Naive thymus-derived CD4-positive, alpha-beta T cell (primary cell): Measurements from ENCODE around the gene AXIN1. TPM values are rescaled to one million over a fixed set of nuclear protein-coding genes. Genes with fewer than 3 reads are reported as not detected.

Experiments
- ATAC-seq: fragments of 150-1000 bp; cut with Tn5 transposase; 2 replicates; pipeline ENCODE4 v1.10.0; 2021; ENCODE audit warnings: mild to moderate bottlenecking, moderate library complexity
- CTCF ChIA-PET: fragments of 350-600 bp; sonication (Branson Sonifier 250); formaldehyde crosslinking; loops from one replicate; lab custom pipeline; 2021; ENCODE audit warnings: antibody characterized with exemption; lab: Charles Lee
- POLR2A ChIA-PET: fragments of 350-600 bp; sonication (Branson Sonifier 250); formaldehyde crosslinking; loops from one replicate; lab custom pipeline; 2021; ENCODE audit warnings: antibody characterized with exemption, inconsistent platforms; lab: Charles Lee
- DNase-seq, 9 donors: peaks; one replicate each; pipeline versions ENCODE4 v3.0.0 to v3.0.0-alpha.2; 2020 to 2022; ENCODE audit warnings: mixed read lengths in 1 of 9
- H3K27ac ChIP-seq: one replicate; pipeline ENCODE4 v1.7.0; 2013; ENCODE audit warnings: mild to moderate bottlenecking, low read depth, low read length, moderate library complexity
- H3K27me3 ChIP-seq, 2 donors: one replicate each; pipeline ENCODE4 v1.7.0; 2013; ENCODE audit warnings: low read length in 2 of 2, mild to moderate bottlenecking in 2 of 2, moderate library complexity in 2 of 2; ENCODE audit not compliant: control insufficient read depth in 2 of 2, insufficient read depth in 2 of 2
- H3K36me3 ChIP-seq, 3 experiments: 1 replicate in 2 of 3; 2 replicates in 1 of 3; pipeline ENCODE4 v1.7.0; 2013; ENCODE audit warnings: low read length in 3 of 3, mild to moderate bottlenecking in 3 of 3, moderate library complexity in 1 of 3; ENCODE audit not compliant: insufficient read depth in 3 of 3, control insufficient read depth in 2 of 3
- H3K4me1 ChIP-seq, 2 donors: one replicate each; pipeline ENCODE4 v1.7.0; 2013; ENCODE audit warnings: low read length in 2 of 2, mild to moderate bottlenecking in 2 of 2, moderate library complexity in 1 of 2; ENCODE audit not compliant: control insufficient read depth in 2 of 2, insufficient read depth in 2 of 2
- H3K4me3 ChIP-seq: 2 replicates; pipeline ENCODE4 v1.7.0; 2013; ENCODE audit warnings: mild to moderate bottlenecking, low read length
- H3K9me3 ChIP-seq, 3 experiments: 1 replicate in 2 of 3; 2 replicates in 1 of 3; pipeline ENCODE4 v1.7.0; 2013; ENCODE audit warnings: low read length in 3 of 3; ENCODE audit not compliant: control insufficient read depth in 2 of 3
- H3K27ac Mint-ChIP-seq, 9 donors: one replicate each; pipeline ENCODE4 v1.8.0; 2020 to 2022; ENCODE audit warnings: mixed read lengths in 9 of 9, mild to moderate bottlenecking in 8 of 9, moderate library complexity in 5 of 9, inconsistent platforms in 2 of 9
- H3K27me3 Mint-ChIP-seq, 5 donors: one replicate each; pipeline ENCODE4 v1.8.0; 2021 to 2022; ENCODE audit warnings: mixed read lengths in 5 of 5, mild to moderate bottlenecking in 1 of 5
- H3K36me3 Mint-ChIP-seq, 5 donors: one replicate each; pipeline ENCODE4 v1.8.0; 2020 to 2022; ENCODE audit warnings: mixed read lengths in 5 of 5, mild to moderate bottlenecking in 3 of 5, inconsistent platforms in 1 of 5
- H3K4me1 Mint-ChIP-seq, 7 donors: one replicate each; pipeline ENCODE4 v1.8.0; 2020 to 2022; ENCODE audit warnings: mixed read lengths in 7 of 7, mild to moderate bottlenecking in 3 of 7, inconsistent platforms in 1 of 7
- H3K4me3 Mint-ChIP-seq, 10 donors: one replicate each; pipeline ENCODE4 v1.8.0; 2020 to 2022; ENCODE audit warnings: mild to moderate bottlenecking in 10 of 10, mixed read lengths in 10 of 10, moderate library complexity in 6 of 10, inconsistent platforms in 2 of 10
- H3K9me3 Mint-ChIP-seq, 11 donors: one replicate each; pipeline ENCODE4 v1.8.0; 2020 to 2022; ENCODE audit warnings: mixed read lengths in 11 of 11, mild to moderate bottlenecking in 4 of 11, inconsistent platforms in 1 of 11, moderate library complexity in 1 of 11
- intact Hi-C, 2 donors: fragments of 100-400 bp; cut with micrococcal nuclease; formaldehyde crosslinking; loops; one replicate each; pipeline ENCODE4 v1.15.1; 2023
- polyA plus RNA-seq, 2 donors: library from polyadenylated mRNA; unstranded; fragments of 300-500 nt; fragmentation: Illumina TruSeq; gene quantifications; one replicate each; pipeline ENCODE4 v1.2.3, GENCODE V29; 2021
- total RNA-seq, 6 experiments: library from RNA in 5 of 6; stranded (reverse) in 5 of 6; gene quantifications; 1 replicate in 5 of 6; 2 replicates in 1 of 6; pipeline ENCODE4 v1.2.3 and lab custom pipeline; 2021 to 2026

Gene AXIN1
- total and polyA plus RNA-seq, 7 experiments from 2014 or later = 1.2 to 45.9 (median 36.2) TPM

- POLR2A ChIA-PET = interaction anchor here (1.0 to 10.9 kb wide), 2 partner anchors 17 to 49 kb away, joined by 3 to 120 read pairs; partner anchors contain the start of gene PGAP6
- CTCF ChIA-PET = no interaction called here
Measured at GRCh38 chr16:398561-399339, 46.2 kb upstream of the AXIN1 start.

GRCh38 chr16:397736-398332 lies 45.3 kb upstream of the AXIN1 start:
- Histone ChIP-seq H3K27me3 (no peaks in the 10 kb centered on the region), H3K36me3 (no peaks in the 10 kb centered on the region), H3K9me3 (no peaks in the 10 kb centered on the region), H3K4me1 (peaks cover 0 to 10% of the 10 kb centered on the region in 2 donors), H3K4me3 (no peak overlapping the region), H3K27ac (no peak overlapping the region)
- Mint-ChIP-seq H3K4me3 (peak overlapping the region; percentile 54 to 92 (median 72)), H3K9me3 (no peaks in the 10 kb centered on the region), H3K27ac (peak overlapping the region; percentile 42 to 80 (median 71)), H3K27me3 (peaks cover 0 to 12% (median 0%) of the 10 kb centered on the region in 5 donors), H3K4me1 (peaks cover 15 to 32% (median 20%) of the 10 kb centered on the region in 7 donors), H3K36me3 (no peaks in the 10 kb centered on the region)
- intact Hi-C loops = loop anchor here in 1 of 2 donors (1.0 kb wide), 1 partner anchor 16 kb away; no protein-coding TSS in a partner anchor
- ATAC-seq = peak; percentile 15
- DNase-seq = peak in 5 of 9 donors; percentile 22 to 52 (median 38)
- ChIA-PET CTCF (no interaction called here), POLR2A (interaction anchor here (10.9 kb wide), 1 partner anchor 16 kb away, joined by 120 read pairs; the partner anchor contains the start of gene PGAP6)

More at GRCh38 chr16:398561-399339, 46.2 kb upstream of the AXIN1 start:
- Histone ChIP-seq H3K9me3 (no peaks in the 10 kb centered on the region), H3K27ac (no peak overlapping the region), H3K4me1 (peaks cover 0 to 10% of the 10 kb centered on the region in 2 donors), H3K4me3 (no peak overlapping the region), H3K36me3 (no peaks in the 10 kb centered on the region), H3K27me3 (no peaks in the 10 kb centered on the region)
- Mint-ChIP-seq H3K27ac (peak overlapping the region in 8 of 9 donors; percentile 48 to 83 (median 76)), H3K27me3 (peaks cover 0 to 12% (median 0%) of the 10 kb centered on the region in 5 donors), H3K36me3 (no peaks in the 10 kb centered on the region), H3K9me3 (no peaks in the 10 kb centered on the region), H3K4me1 (peaks cover 15 to 30% (median 20%) of the 10 kb centered on the region in 7 donors), H3K4me3 (peak overlapping the region; percentile 54 to 92 (median 72))
- intact Hi-C loops = no loop called here
- ATAC-seq (no peak), DNase-seq (no peak)

GRCh38 chr16:397135-397661 lies 44.7 kb upstream of the AXIN1 start, which contains the start of gene NME4:
NME4 (plus strand) TSS chr16:397199; CDS start chr16:397223, 24 bp downstream.
- intact Hi-C loops = loop anchor here in 1 of 2 donors (1.0 kb wide), 1 partner anchor 15 kb away; no protein-coding TSS in a partner anchor
- Mint-ChIP-seq H3K4me3 (peak within 1 kb of the TSS; percentile 83 to 94 (median 89)), H3K36me3 (no peaks in the 10 kb centered on the region), H3K9me3 (no peaks in the 10 kb centered on the region), H3K4me1 (peaks cover 15 to 38% (median 19%) of the 10 kb centered on the region in 7 donors), H3K27me3 (peaks cover 0 to 12% (median 0%) of the 10 kb centered on the region in 5 donors), H3K27ac (peak within 1 kb of the TSS; percentile 82 to 97 (median 89))
- H3K9me3 ChIP-seq = no peaks in the 10 kb centered on the region
- peak within 1 kb of the TSS; percentile 44 for H3K4me3 ChIP-seq
- H3K27me3 ChIP-seq = no peaks in the 10 kb centered on the region
- H3K4me1 ChIP-seq = peaks cover 0 to 10% of the 10 kb centered on the region in 2 donors
- ChIA-PET POLR2A (interaction anchor here (10.9 kb wide), 1 partner anchor 15 kb away, joined by 120 read pairs; the partner anchor contains the start of gene PGAP6), CTCF (no interaction called here)
- peak within 1 kb of the TSS; percentile 61 for H3K27ac ChIP-seq
- H3K36me3 ChIP-seq = no peaks in the 10 kb centered on the region
- no peak for ATAC-seq
- DNase-seq = peak in 3 of 9 donors; percentile 25 to 43 (median 42)

GRCh38 chr16:396605-397004 lies 44.1 kb upstream of the AXIN1 start:
- peak overlapping the region; percentile 82 to 97 (median 89) for H3K27ac Mint-ChIP-seq
- ChIA-PET POLR2A (interaction anchor here (10.9 kb wide), 1 partner anchor 14 kb away, joined by 120 read pairs; the partner anchor contains the start of gene PGAP6), CTCF (no interaction called here)
- peaks cover 4 to 10% of the 10 kb centered on the region in 2 donors for H3K4me1 ChIP-seq
- no peaks in the 10 kb centered on the region for H3K27me3 ChIP-seq
- DNase-seq = peak in 1 of 9 donors; percentile 24
- H3K27ac ChIP-seq = peak overlapping the region; percentile 61
- ATAC-seq = no peak
- peak overlapping the region; percentile 83 to 94 (median 89) for H3K4me3 Mint-ChIP-seq
- H3K4me1 Mint-ChIP-seq = peaks cover 15 to 44% (median 19%) of the 10 kb centered on the region in 7 donors
- H3K27me3 Mint-ChIP-seq = peaks cover 0 to 12% (median 0%) of the 10 kb centered on the region in 5 donors
- intact Hi-C loops = loop anchor here in 1 of 2 donors (1.0 kb wide), 2 partner anchors 14 to 26 kb away; partner anchors contain the start of gene MRPL28
- H3K9me3 Mint-ChIP-seq = peaks cover 0 to 4% (median 0%) of the 10 kb centered on the region in 11 donors
- no peaks in the 10 kb centered on the region for H3K36me3 ChIP-seq
- peaks cover 0 to 4% (median 0%) of the 10 kb centered on the region in 5 donors for H3K36me3 Mint-ChIP-seq
- no peaks in the 10 kb centered on the region for H3K9me3 ChIP-seq
- H3K4me3 ChIP-seq = peak overlapping the region; percentile 44

GRCh38 chr16:396199-396598 lies 43.7 kb upstream of the AXIN1 start:
- CTCF ChIA-PET = interaction anchor here (1.9 kb wide), 1 partner anchor 13 kb away, joined by 7 read pairs; no protein-coding TSS in a partner anchor

More at GRCh38 chr16:396199-396598, 43.7 kb upstream of the AXIN1 start:
- no peaks in the 10 kb centered on the region for H3K9me3 ChIP-seq
- peaks cover 4 to 10% of the 10 kb centered on the region in 2 donors for H3K4me1 ChIP-seq
- peak overlapping the region; percentile 83 to 94 (median 89) for H3K4me3 Mint-ChIP-seq
- DNase-seq (no peak), ATAC-seq (no peak)
- H3K27ac Mint-ChIP-seq = peak overlapping the region in 8 of 9 donors; percentile 86 to 97 (median 90)
- H3K27me3 ChIP-seq = no peaks in the 10 kb centered on the region
- intact Hi-C loops = loop anchor here in 1 of 2 donors (1.0 kb wide), 1 partner anchor 26 kb away; the partner anchor contains the start of gene MRPL28
- peaks cover 0 to 12% (median 0%) of the 10 kb centered on the region in 5 donors for H3K27me3 Mint-ChIP-seq
- H3K4me3 ChIP-seq = no peak overlapping the region
- H3K27ac ChIP-seq = no peak overlapping the region
- no peaks in the 10 kb centered on the region for H3K36me3 ChIP-seq
- peaks cover 0 to 4% (median 0%) of the 10 kb centered on the region in 11 donors for H3K9me3 Mint-ChIP-seq
- POLR2A ChIA-PET = interaction anchor here (0.6 to 10.9 kb wide), 2 partner anchors 14 to 265 kb away, joined by 5 to 120 read pairs; partner anchors contain the start of gene PGAP6
- H3K36me3 Mint-ChIP-seq = peaks cover 0 to 4% (median 0%) of the 10 kb centered on the region in 5 donors
- peaks cover 15 to 44% (median 19%) of the 10 kb centered on the region in 7 donors for H3K4me1 Mint-ChIP-seq
